Kidney epithelial cell (primary cell): ENCODE data around the gene CALY. TPM values are rescaled to one million over a fixed set of nuclear protein-coding genes. Genes with fewer than 3 reads are reported as not detected.
A peak's percentile ranks its signal among the peaks of the same experiment; 100 is the strongest.
"Not testable (repeated sequence)": the region's sequence is repeated elsewhere in the genome, so short reads cannot be mapped to it uniquely, and the experiment has no call there.

ENCODE experiments used
- DNase-seq: peaks from one replicate; pipeline ENCODE4 v3.0.0-alpha.2; 2010; ENCODE audit warnings: low read depth
- H3K27me3 ChIP-seq: 2 replicates; pipeline ENCODE4 v1.6.0; 2011; ENCODE audit warnings: low read length; ENCODE audit not compliant: control insufficient read depth, insufficient read depth
- H3K36me3 ChIP-seq: 2 replicates; pipeline ENCODE4 v1.5.1; 2011; ENCODE audit warnings: low read length; ENCODE audit not compliant: control insufficient read depth, insufficient read depth
- H3K4me3 ChIP-seq: 2 replicates; pipeline ENCODE4 v1.5.1; 2011; ENCODE audit warnings: low read depth, mild to moderate bottlenecking, control low read depth, low read length
- CTCF ChIP-seq: IDR thresholded peaks from 2 replicates; pipeline ENCODE4 v1.5.1; 2011; ENCODE audit warnings: mild to moderate bottlenecking, moderate library complexity, low read length, control low read depth, inconsistent platforms; ENCODE audit not compliant: insufficient read depth, poor library complexity, severe bottlenecking
- total RNA-seq: library from RNA; depleted of rRNA; stranded (reverse); fragments of >200 nt; gene quantifications from 2 replicates; pipeline ENCODE4 v1.2.3, GENCODE V29; 2015

Gene CALY
- total RNA-seq, 1 donor from 2014 or later: 0.96 TPM

- Histone ChIP-seq H3K4me3 (peak overlapping the region; percentile 52), H3K27me3 (no peaks in the 10 kb centered on the region), H3K36me3 (no peaks in the 10 kb centered on the region)
- no peak for TF ChIP-seq CTCF
- no peak for DNase-seq
Measured at GRCh38 chr10:133379801-133380666, 43.3 kb upstream of the CALY start.

GRCh38 chr10:133379152-133379800 lies 42.6 kb upstream of the CALY start, which contains the start of gene PAOX:
Gene PAOX (plus strand): TSS chr10:133379262. CDS start chr10:133379317, 55 bp downstream.
- peak within 1 kb of the TSS; percentile 64 for H3K4me3 ChIP-seq
- no peak for DNase-seq
- no peak for TF ChIP-seq CTCF
- no peaks in the 10 kb centered on the region for H3K36me3 ChIP-seq
- no peaks in the 10 kb centered on the region for H3K27me3 ChIP-seq

GRCh38 chr10:133378251-133379096 lies 41.8 kb upstream of the CALY start:
- no peaks in the 10 kb centered on the region for H3K27me3 ChIP-seq
- no peak for DNase-seq
- TF ChIP-seq CTCF: no peak
- H3K4me3 ChIP-seq: peak overlapping the region; percentile 64
- no peaks in the 10 kb centered on the region for H3K36me3 ChIP-seq

- no peak for TF ChIP-seq CTCF
- Histone ChIP-seq H3K36me3 (no peaks in the 10 kb centered on the region), H3K27me3 (no peaks in the 10 kb centered on the region), H3K4me3 (peak overlapping the region; percentile 64)
- DNase-seq: no peak
Measured at GRCh38 chr10:133377818-133378250, 41.1 kb upstream of the CALY start.

GRCh38 chr10:133377025-133377817 lies 40.5 kb upstream of the CALY start:
- no peaks in the 10 kb centered on the region for H3K27me3 ChIP-seq
- no peak for TF ChIP-seq CTCF
- no peaks in the 10 kb centered on the region for H3K36me3 ChIP-seq
- no peak overlapping the region for H3K4me3 ChIP-seq
- DNase-seq: no peak

- DNase-seq, H3K4me3 ChIP-seq, H3K36me3 ChIP-seq, H3K27me3 ChIP-seq: not testable (repeated sequence)
Measured at GRCh38 chr10:133376183-133376582, 39.5 kb upstream of the CALY start.
